Endothelial cell of hepatic sinusoid (primary cell): ENCODE results near the gene MARCHF6.
"Not testable (repeated sequence)": the region's sequence is repeated elsewhere in the genome, so short reads cannot be mapped to it uniquely, and the experiment has no call there.

Experiments used
- in situ Hi-C: cut with HindIII; loops from 2 replicates; pipeline ENCODE4 v1.10.0; 2017; ENCODE audit warnings: low sequenced_read_pairs

MARCHF6 gene

DNA sequence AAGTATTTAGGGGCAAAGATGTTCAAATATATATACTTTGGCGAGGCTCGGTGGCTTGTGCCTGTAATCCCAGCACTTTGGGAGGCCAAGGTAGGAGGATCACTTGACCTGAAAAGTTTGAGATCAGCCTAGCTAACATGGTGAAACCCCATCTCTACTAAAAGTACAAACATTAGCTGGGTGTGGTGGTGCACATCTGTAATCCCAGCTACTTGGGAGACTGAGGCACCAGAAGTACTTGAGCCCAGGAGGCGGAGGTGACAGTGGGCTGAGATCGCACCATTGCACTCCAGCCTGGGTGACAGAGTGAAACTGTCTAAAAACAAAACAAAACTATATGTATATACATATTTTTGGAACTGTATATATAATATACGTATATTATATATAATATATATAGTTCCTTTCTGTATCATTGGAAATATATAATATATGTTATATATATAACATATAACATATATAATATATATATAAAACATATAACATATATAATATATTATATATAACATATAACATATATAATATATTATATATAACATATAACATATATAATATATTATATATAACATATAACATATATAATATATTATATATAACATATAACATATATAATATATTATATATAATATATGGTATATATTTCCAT, 8.9 kb upstream of the MARCHF6 start:
- in situ Hi-C loops = not testable (repeated sequence)

DNA sequence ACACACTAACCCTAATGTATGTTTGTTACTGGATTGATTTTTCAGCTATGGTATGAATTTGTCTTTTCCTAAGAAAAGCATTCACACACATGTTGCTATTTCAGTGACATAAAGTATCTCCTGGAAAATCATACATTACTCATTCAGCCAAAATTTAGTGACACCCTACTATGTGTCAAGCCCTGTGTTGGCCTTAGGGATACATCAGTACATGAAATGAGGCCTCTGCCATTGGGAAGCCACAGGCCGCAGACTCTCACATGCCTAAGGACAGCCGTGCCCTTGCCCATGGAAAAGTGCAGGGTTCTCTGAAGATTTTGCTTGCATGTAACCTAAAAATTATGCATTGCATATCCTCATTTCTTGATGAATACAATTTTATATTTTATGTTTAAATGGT, 5.2 kb upstream of the MARCHF6 start:
- in situ Hi-C loops = no loop called here

GRCh38 chr5:10351199-10351905, 2.1 kb upstream of the MARCHF6 start:
- in situ Hi-C loops = no loop called here

DNA sequence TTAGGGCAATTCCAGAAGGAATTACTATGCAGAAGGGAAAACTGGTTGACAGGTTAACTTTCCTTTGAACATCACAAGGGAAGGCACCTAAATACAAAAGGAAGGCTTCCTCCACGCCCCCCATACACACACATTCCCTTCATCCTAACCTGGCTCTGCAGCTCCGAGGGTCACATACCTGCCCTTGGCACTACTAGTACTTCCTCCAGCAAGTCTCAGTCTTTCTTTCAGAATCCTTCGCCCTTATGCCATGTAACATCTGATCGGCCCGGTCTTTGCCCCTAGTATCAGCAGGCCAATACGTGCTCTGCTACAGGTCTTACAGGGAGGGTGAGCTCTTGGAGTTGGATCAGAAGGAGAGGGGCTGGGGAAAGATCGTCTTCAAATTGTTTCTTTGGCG, 1.6 kb upstream of the MARCHF6 start:
- in situ Hi-C loops = no loop called here

GRCh38 chr5:10352430-10353240, 860 bp upstream of the MARCHF6 start:
- in situ Hi-C loops = no loop called here

- in situ Hi-C loops = no loop called here
These were observed 765 bp downstream of the MARCHF6 start for GRCh38 chr5:10354048-10354872.

GRCh38 chr5:10355071-10355889, 1.8 kb downstream of the MARCHF6 start:
- in situ Hi-C loops = no loop called here

- in situ Hi-C loops = no loop called here
These were observed 5.5 kb downstream of the MARCHF6 start for GRCh38 chr5:10358999-10359398.

DNA sequence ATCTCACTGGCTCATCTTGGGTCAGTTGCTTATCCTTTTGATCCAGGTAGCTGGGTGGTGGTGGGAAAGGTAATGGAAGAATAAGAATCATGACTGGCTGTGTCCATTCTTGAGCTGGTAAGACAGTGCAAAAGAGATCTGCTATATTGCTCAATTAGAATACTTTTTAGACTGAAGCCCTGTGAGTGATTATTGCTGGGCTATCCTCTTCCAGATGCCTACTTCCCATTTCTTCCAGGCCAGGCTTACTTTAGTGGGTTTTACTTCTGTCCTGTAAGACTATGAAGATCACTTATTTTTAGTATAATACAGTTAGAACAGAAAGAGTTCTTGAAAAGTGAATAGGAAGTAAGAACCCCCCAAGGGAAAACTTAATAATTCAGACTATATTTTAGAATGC, 7.2 kb downstream of the MARCHF6 start:
- in situ Hi-C loops = no loop called here

DNA sequence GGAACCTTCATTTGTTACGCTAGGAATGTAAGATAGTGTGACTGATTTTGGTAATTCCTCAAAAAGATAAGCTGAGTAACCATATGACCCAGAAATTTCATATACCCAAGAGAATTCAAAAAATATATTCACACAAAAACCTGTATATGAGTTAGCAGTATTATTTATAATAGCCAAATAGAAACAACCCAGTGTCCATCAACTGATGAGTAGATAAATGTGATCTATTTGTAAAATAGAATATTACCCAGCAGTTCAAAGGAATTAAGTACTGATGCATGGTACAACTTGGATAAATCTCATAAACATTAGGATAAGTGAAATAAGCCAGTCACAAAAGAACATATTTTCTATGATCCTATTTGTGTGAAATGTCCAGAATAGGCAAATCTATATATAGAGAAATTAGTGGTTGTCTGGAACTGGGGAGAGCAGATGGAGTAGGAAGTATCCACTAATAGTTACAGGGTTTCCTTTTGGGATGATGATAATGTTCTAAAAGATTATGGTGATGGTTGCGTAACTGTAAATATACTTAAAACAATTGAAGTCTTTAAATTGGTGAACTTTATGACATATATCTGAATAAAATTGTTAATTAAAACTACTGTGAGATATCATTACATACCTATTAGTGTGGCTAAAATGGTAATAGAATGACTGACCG, 10.2 kb downstream of the MARCHF6 start:
- in situ Hi-C loops = no loop called here

- in situ Hi-C loops = no loop called here
These were observed 10.7 kb downstream of the MARCHF6 start for GRCh38 chr5:10364186-10364689.

GRCh38 chr5:10365782-10366181, 12.3 kb downstream of the MARCHF6 start:
- in situ Hi-C loops = no loop called here

- in situ Hi-C loops = no loop called here
These were observed 13.1 kb downstream of the MARCHF6 start for GRCh38 chr5:10366310-10367272.

- in situ Hi-C loops = no loop called here
These were observed 14.1 kb downstream of the MARCHF6 start for GRCh38 chr5:10367579-10367978.

- in situ Hi-C loops = no loop called here
These were observed 17.4 kb downstream of the MARCHF6 start for GRCh38 chr5:10370931-10371330.

DNA sequence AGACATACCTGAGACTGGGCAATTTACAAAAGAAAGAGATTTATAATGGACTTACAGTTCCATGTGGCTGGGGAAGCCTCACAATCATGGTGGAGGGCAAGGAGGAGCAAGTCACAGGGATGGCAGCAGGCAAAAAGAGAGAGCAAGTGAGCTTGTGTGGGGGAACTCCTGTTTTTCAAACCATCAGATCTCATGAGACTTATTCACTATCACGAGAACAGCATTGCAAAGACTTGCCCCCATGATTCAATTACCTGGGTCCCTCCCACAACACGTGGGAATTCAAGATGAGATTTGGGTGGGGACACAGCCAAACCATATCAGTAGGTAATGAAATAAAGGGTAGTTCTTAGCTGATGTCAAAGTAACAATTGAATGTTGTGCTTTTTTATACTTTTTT, 17.9 kb downstream of the MARCHF6 start:
- in situ Hi-C loops = not testable (repeated sequence)

- in situ Hi-C loops = no loop called here
These were observed 19.5 kb downstream of the MARCHF6 start for GRCh38 chr5:10372726-10373709.
